HG02973 (cell line): ENCODE data around the gene NRXN2.

ENCODE experiments used
- ATAC-seq: cut with Tn5 transposase; IDR thresholded peaks from one replicate; pipeline ENCODE4 v1.9.1; 2021; ENCODE audit warnings: moderate library complexity; ENCODE audit not compliant: unreplicated experiment

The NRXN2 gene

GRCh38 chr11:64632654-64633053 is 90.3 kb downstream of the NRXN2 start:
- ATAC-seq = no peak

GRCh38 chr11:64632237-64632636 is 90.8 kb downstream of the NRXN2 start:
- ATAC-seq = no peak

GRCh38 chr11:64631675-64632074 is 91.3 kb downstream of the NRXN2 start:
- ATAC-seq = no peak

- ATAC-seq = no peak
Measured at GRCh38 chr11:64629796-64630562, 93.0 kb downstream of the NRXN2 start.

- ATAC-seq = no peak
Measured at GRCh38 chr11:64629103-64629502, 93.9 kb downstream of the NRXN2 start.

- ATAC-seq = no peak
Measured at GRCh38 chr11:64628596-64628995, 94.4 kb downstream of the NRXN2 start.

- no peak for ATAC-seq
Measured at GRCh38 chr11:64627371-64627770, 95.6 kb downstream of the NRXN2 start.

- no peak for ATAC-seq
Measured at GRCh38 chr11:64626637-64627036, 96.4 kb downstream of the NRXN2 start.

- no peak for ATAC-seq
Measured at GRCh38 chr11:64624883-64625481, 98.0 kb downstream of the NRXN2 start.

- no peak for ATAC-seq
Measured at GRCh38 chr11:64622681-64623080, 100.3 kb downstream of the NRXN2 start.

- no peak for ATAC-seq
Measured at GRCh38 chr11:64621283-64622019, 101.5 kb downstream of the NRXN2 start.

- no peak for ATAC-seq
Measured at GRCh38 chr11:64620381-64620971, 102.5 kb downstream of the NRXN2 start.

- no peak for ATAC-seq
Measured at GRCh38 chr11:64619811-64620380, 103.1 kb downstream of the NRXN2 start.

- no peak for ATAC-seq
Measured at GRCh38 chr11:64619196-64619595, 103.8 kb downstream of the NRXN2 start.

- ATAC-seq = no peak
Measured at GRCh38 chr11:64616817-64617216, 106.2 kb downstream of the NRXN2 start.

- ATAC-seq = no peak
Measured at GRCh38 chr11:64614917-64615316, 108.1 kb downstream of the NRXN2 start.

- no peak for ATAC-seq
Measured at GRCh38 chr11:64613648-64614047, 109.3 kb downstream of the NRXN2 start.

GRCh38 chr11:64611869-64612646 is 110.9 kb downstream of the NRXN2 start:
- no peak for ATAC-seq

- no peak for ATAC-seq
Measured at GRCh38 chr11:64611176-64611575, 111.8 kb downstream of the NRXN2 start.

GRCh38 chr11:64610596-64610995 is 112.4 kb downstream of the NRXN2 start:
- no peak for ATAC-seq
